ENCODE results near the gene PBX1. TPM values are rescaled to one million over a fixed set of nuclear protein-coding genes. Genes with fewer than 3 reads are reported as not detected.

Gene PBX1
- total and polyA plus RNA-seq, 2 of the 4 experiments (the other 2 are of a cell fraction): 13.9 to 17.9 TPM

DNA sequence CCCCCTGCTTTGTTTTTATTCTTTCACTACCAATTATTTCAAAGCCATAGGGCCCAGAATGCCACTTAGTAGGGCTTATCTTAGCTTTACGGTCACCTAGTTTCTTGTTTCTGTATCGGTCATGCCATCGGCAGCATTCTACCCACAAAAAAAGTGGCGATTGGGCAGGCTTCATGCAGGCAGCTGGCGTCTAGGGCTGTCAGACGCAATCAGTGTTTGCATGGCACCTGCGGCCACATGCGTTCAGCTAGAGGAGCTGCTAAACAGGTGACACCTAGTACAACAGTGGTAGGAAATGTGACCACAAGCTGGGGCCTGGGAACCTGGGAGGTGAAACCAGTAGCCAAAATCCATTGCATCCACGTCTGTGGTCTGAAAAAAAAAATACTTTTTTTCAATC, 262.7 kb downstream of the PBX1 start:
- Histone ChIP-seq H3K4me1 (ENCODE audit: control insufficient read depth, insufficient read depth, low read length) (peaks cover 5% of the 10 kb centered on the region), H4K8ac (ENCODE audit: low read depth in 2 of 2, low read length in 2 of 2) (no peak overlapping the region), H2BK15ac (ENCODE audit: low read depth, low read length) (no peak overlapping the region), H4K91ac (ENCODE audit: insufficient read depth, low read depth, low read length) (no peak overlapping the region), H3K36me3 (ENCODE audit: control insufficient read depth, insufficient read depth, low read length) (peaks cover 28% of the 10 kb centered on the region), H3K18ac (ENCODE audit: low read depth, low read length) (no peak overlapping the region), H2AK9ac (replicated peaks; ENCODE audit: low read depth, low read length, poor library complexity) (no peak overlapping the region), H3K27me3 (ENCODE audit: control insufficient read depth, insufficient read depth, low read length) (no peaks in the 10 kb centered on the region), H4K20me1 (ENCODE audit: insufficient read depth, low read length) (no peaks in the 10 kb centered on the region), H3K9ac (ENCODE audit: low read depth, low read length) (no peak overlapping the region), H3K56ac (ENCODE audit: extremely low read depth, insufficient read depth, low read length) (no peak overlapping the region), H3K23ac (ENCODE audit: low read depth, low read length) (no peak overlapping the region), H3K14ac (replicated peaks; ENCODE audit: low read depth, low read length) (no peak overlapping the region), H3K4ac (ENCODE audit: low read depth, low read length) (no peak overlapping the region), H2BK5ac (ENCODE audit: low read depth, low read length, poor library complexity, severe bottlenecking) (no peak overlapping the region), H2BK20ac (ENCODE audit: low read depth, low read length) (no peak overlapping the region), H3K4me2 (ENCODE audit: low read depth, low read length) (no peak overlapping the region), H3K79me1 (ENCODE audit: low read depth in 1 of 2, low read length in 2 of 2) (no peaks in the 10 kb centered on the region), H3K4me3 (ENCODE audit: insufficient read depth, low read depth, low read length) (no peak overlapping the region), H2AK5ac (ENCODE audit: low read depth, low read length) (no peak overlapping the region), H3K9me3 (ENCODE audit: control insufficient read depth, insufficient read depth, low read length) (no peaks in the 10 kb centered on the region), H2BK120ac (ENCODE audit: low read depth, low read length) (no peak overlapping the region), H3K9me1 (ENCODE audit: insufficient read depth, low read length) (peaks cover 2% of the 10 kb centered on the region; the same call in 1 of the 2 replicates), H3K27ac (ENCODE audit: insufficient read depth, low read length) (no peak overlapping the region), H4K5ac (ENCODE audit: low read depth, low read length) (no peak overlapping the region), H2AFZ (replicated peaks; ENCODE audit: low read length, poor library complexity) (no peak overlapping the region)
- dilution Hi-C loops (cut with HindIII; ENCODE audit: low sequenced_read_pairs, unreplicated experiment) (no loop called here), intact Hi-C loops (cut with micrococcal nuclease) (no loop called here), in situ Hi-C loops (cut with MboI; ENCODE audit: low sequenced_read_pairs) (no loop called here)
- CTCF ChIA-PET: no interaction called here
- POLR2A ChIA-PET (ENCODE audit: unreplicated experiment): no interaction called here
- ATAC-seq (ENCODE audit: low read depth): no peak
- no peak for TF ChIP-seq NFE2L2 (IDR thresholded peaks at IDR 0.05; ENCODE audit: low read depth, low read length)
- TF ChIP-seq FOS (IDR thresholded peaks at IDR 0.05; ENCODE audit: low read depth, low read length): no peak
- TF ChIP-seq, protein P1, sequence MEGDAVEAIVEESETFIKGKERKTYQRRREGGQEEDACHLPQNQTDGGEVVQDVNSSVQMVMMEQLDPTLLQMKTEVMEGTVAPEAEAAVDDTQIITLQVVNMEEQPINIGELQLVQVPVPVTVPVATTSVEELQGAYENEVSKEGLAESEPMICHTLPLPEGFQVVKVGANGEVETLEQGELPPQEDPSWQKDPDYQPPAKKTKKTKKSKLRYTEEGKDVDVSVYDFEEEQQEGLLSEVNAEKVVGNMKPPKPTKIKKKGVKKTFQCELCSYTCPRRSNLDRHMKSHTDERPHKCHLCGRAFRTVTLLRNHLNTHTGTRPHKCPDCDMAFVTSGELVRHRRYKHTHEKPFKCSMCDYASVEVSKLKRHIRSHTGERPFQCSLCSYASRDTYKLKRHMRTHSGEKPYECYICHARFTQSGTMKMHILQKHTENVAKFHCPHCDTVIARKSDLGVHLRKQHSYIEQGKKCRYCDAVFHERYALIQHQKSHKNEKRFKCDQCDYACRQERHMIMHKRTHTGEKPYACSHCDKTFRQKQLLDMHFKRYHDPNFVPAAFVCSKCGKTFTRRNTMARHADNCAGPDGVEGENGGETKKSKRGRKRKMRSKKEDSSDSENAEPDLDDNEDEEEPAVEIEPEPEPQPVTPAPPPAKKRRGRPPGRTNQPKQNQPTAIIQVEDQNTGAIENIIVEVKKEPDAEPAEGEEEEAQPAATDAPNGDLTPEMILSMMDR (conservative IDR thresholded peaks at IDR 0.05; ENCODE audit: low read depth, low read length): no peak
- TF ChIP-seq, protein P2, sequence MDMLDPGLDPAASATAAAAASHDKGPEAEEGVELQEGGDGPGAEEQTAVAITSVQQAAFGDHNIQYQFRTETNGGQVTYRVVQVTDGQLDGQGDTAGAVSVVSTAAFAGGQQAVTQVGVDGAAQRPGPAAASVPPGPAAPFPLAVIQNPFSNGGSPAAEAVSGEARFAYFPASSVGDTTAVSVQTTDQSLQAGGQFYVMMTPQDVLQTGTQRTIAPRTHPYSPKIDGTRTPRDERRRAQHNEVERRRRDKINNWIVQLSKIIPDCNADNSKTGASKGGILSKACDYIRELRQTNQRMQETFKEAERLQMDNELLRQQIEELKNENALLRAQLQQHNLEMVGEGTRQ (IDR thresholded peaks at IDR 0.05; ENCODE audit: low read depth, low read length): no peak
- no peak for TF ChIP-seq SMC3 (IDR thresholded peaks at IDR 0.05; ENCODE audit: low read depth, low read length)
- no peak for TF ChIP-seq CEBPB (IDR thresholded peaks at IDR 0.05; ENCODE audit: low read depth, low read length)
- no peak for TF ChIP-seq CHD1 (IDR thresholded peaks at IDR 0.05; ENCODE audit: low read depth, low read length)
- TF ChIP-seq RCOR1 (IDR thresholded peaks at IDR 0.05; ENCODE audit: insufficient replicate concordance, low read length): no peak
- no peak for TF ChIP-seq POLR2A (IDR thresholded peaks at IDR 0.05; ENCODE audit: low read depth, low read length)
- TF ChIP-seq RAD21 (IDR thresholded peaks at IDR 0.05; ENCODE audit: low read length): no peak
- no peak for TF ChIP-seq MXI1 (IDR thresholded peaks at IDR 0.05; ENCODE audit: borderline replicate concordance, low read depth, low read length)
- TF ChIP-seq BHLHE40 (IDR thresholded peaks at IDR 0.05; ENCODE audit: low read depth, low read length): no peak
- TF ChIP-seq MAZ (IDR thresholded peaks at IDR 0.05; ENCODE audit: borderline replicate concordance, low read depth, low read length): no peak
- no peak for TF ChIP-seq MAFK (IDR thresholded peaks at IDR 0.05; ENCODE audit: low read depth, low read length)
- no peak for TF ChIP-seq RFX5 (IDR thresholded peaks at IDR 0.05; ENCODE audit: low read depth, low read length)
- TF ChIP-seq, protein P3, sequence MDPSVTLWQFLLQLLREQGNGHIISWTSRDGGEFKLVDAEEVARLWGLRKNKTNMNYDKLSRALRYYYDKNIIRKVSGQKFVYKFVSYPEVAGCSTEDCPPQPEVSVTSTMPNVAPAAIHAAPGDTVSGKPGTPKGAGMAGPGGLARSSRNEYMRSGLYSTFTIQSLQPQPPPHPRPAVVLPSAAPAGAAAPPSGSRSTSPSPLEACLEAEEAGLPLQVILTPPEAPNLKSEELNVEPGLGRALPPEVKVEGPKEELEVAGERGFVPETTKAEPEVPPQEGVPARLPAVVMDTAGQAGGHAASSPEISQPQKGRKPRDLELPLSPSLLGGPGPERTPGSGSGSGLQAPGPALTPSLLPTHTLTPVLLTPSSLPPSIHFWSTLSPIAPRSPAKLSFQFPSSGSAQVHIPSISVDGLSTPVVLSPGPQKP (IDR thresholded peaks at IDR 0.05; ENCODE audit: borderline replicate concordance, low read depth, low read length): no peak
- BruUV-seq (replicated peaks): no TSS peak
- WGBS, 2 experiments (ENCODE audit: extremely low coverage in 2 of 2, insufficient read length in 1 of 2): no CpG with 5 or more reads among the region's 9 CpGs
- no peak for DNase-seq
